Right hindlimb (tissue), 1 donor: ENCODE data around the gene MYH3.

ENCODE experiments used
- DNase-seq: peaks from one replicate; pipeline ENCODE4 v3.0.0-alpha.2; 2018

Gene MYH3

GRCh38 chr17:10648381-10648780 lies 8.7 kb downstream of the MYH3 start:
- DNase-seq = no peak

- DNase-seq = peak; percentile 87
Observed at GRCh38 chr17:10646392-10646990, 10.6 kb downstream of the MYH3 start.

- DNase-seq = no peak
Observed at GRCh38 chr17:10640475-10640874, 16.6 kb downstream of the MYH3 start.

- no peak for DNase-seq
Observed at GRCh38 chr17:10638151-10638550, 19.0 kb downstream of the MYH3 start.

GRCh38 chr17:10635290-10635689 lies 21.8 kb downstream of the MYH3 start:
- DNase-seq = no peak

GRCh38 chr17:10633738-10634379 lies 23.2 kb downstream of the MYH3 start:
- no peak for DNase-seq

GRCh38 chr17:10631701-10632100 lies 25.4 kb downstream of the MYH3 start:
- DNase-seq = no peak

- DNase-seq = no peak
Observed at GRCh38 chr17:10631048-10631700, 25.9 kb downstream of the MYH3 start.

GRCh38 chr17:10629706-10630105 lies 27.4 kb downstream of the MYH3 start:
- no peak for DNase-seq

GRCh38 chr17:10628756-10629155 lies 28.4 kb downstream of the MYH3 start:
- DNase-seq = no peak

GRCh38 chr17:10626390-10626789 lies 30.7 kb downstream of the MYH3 start:
- peak; percentile 40 for DNase-seq

- DNase-seq = peak; percentile 84
Observed at GRCh38 chr17:10624969-10625368, 32.1 kb downstream of the MYH3 start.

GRCh38 chr17:10623737-10624338 lies 33.3 kb downstream of the MYH3 start:
- peak; percentile 37 for DNase-seq

GRCh38 chr17:10622617-10623485 lies 34.3 kb downstream of the MYH3 start:
- no peak for DNase-seq

- DNase-seq = no peak
Observed at GRCh38 chr17:10621397-10621796, 35.7 kb downstream of the MYH3 start.

- DNase-seq = no peak
Observed at GRCh38 chr17:10620823-10621222, 36.3 kb downstream of the MYH3 start.

GRCh38 chr17:10618202-10618635 lies 38.9 kb downstream of the MYH3 start:
- DNase-seq = peak; percentile 85

GRCh38 chr17:10617120-10617505 lies 40.0 kb downstream of the MYH3 start:
- no peak for DNase-seq

- DNase-seq = peak; percentile 74
Observed at GRCh38 chr17:10616502-10617119, 40.5 kb downstream of the MYH3 start.

GRCh38 chr17:10614536-10615155 lies 42.5 kb downstream of the MYH3 start:
- peak; percentile 74 for DNase-seq

GRCh38 chr17:10613775-10614513 lies 43.2 kb downstream of the MYH3 start:
- DNase-seq = no peak
